Right atrium auricular region (tissue), 2 donors: ENCODE measurements around the gene IYD. TPM values are rescaled to one million over a fixed set of nuclear protein-coding genes. Genes with fewer than 3 reads are reported as not detected.

ENCODE experiments used
- DNase-seq: peaks from one replicate; pipeline ENCODE4 v3.0.0-alpha.2; 2019; ENCODE audit warnings: low spot score
- H3K27ac ChIP-seq, 2 donors: fragments of 200-600 bp; sonication (generic); 1 replicate in 1 of 2; 2 replicates in 1 of 2; pipeline ENCODE4 v1.5.1; 2016 to 2019
- H3K27me3 ChIP-seq, 2 donors: fragments of 200-600 bp; sonication (generic); one replicate each; pipeline versions ENCODE4 v1.5.1 to v1.6.0; 2017 to 2019
- H3K36me3 ChIP-seq: fragments of 200-600 bp; sonication (generic); one replicate; pipeline ENCODE4 v1.5.1; 2016
- H3K4me1 ChIP-seq, 2 donors: fragments of 200-600 bp; sonication (generic); one replicate each; pipeline versions ENCODE4 v1.5.1 to v1.6.0; 2017 to 2019
- H3K4me3 ChIP-seq, 2 donors: fragments of 200-600 bp; sonication (generic); 1 replicate in 1 of 2; 2 replicates in 1 of 2; pipeline ENCODE4 v1.5.1; 2017 to 2019; ENCODE audit warnings: mild to moderate bottlenecking in 1 of 2, moderate library complexity in 1 of 2
- H3K9me3 ChIP-seq, 2 donors: fragments of 200-600 bp; sonication (generic); one replicate each; pipeline ENCODE4 v1.5.1; 2019
- total RNA-seq, 2 donors: library from RNA; depleted of rRNA; stranded (reverse); fragments of >200 nt; gene quantifications; one replicate each; pipeline ENCODE4 v1.1.0, GENCODE V29; 2016
- TF ChIP-seq, protein P1 (sequence below), 2 donors: fragments of 200-600 bp; sonication (generic); IDR thresholded peaks; one replicate each; pipeline ENCODE4 v1.5.1; 2019; ENCODE audit warnings: antibody characterized with exemption in 2 of 2

Gene IYD
- total RNA-seq, 2 donors from 2014 or later = not detected

DNA sequence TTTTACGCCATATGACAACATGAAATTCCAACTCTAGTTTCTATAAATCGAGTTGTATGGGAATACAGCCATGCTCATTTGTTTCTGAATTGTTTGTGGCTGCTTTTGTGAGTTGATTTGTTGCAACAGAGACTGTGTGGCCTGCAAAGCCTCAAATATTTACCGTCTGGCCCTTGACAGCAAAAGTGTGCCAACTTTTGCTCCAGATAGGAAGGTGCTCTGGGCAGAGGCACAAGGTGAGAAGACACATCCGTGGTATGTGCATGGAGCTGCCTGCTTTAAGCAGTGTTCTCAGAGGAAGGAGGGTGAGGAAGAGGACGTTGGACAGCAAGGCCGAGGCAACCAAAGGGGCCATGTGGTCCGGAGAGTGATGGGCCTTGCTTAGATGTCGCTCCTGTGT, 57.4 kb downstream of the IYD start:
- TF ChIP-seq, protein P1, sequence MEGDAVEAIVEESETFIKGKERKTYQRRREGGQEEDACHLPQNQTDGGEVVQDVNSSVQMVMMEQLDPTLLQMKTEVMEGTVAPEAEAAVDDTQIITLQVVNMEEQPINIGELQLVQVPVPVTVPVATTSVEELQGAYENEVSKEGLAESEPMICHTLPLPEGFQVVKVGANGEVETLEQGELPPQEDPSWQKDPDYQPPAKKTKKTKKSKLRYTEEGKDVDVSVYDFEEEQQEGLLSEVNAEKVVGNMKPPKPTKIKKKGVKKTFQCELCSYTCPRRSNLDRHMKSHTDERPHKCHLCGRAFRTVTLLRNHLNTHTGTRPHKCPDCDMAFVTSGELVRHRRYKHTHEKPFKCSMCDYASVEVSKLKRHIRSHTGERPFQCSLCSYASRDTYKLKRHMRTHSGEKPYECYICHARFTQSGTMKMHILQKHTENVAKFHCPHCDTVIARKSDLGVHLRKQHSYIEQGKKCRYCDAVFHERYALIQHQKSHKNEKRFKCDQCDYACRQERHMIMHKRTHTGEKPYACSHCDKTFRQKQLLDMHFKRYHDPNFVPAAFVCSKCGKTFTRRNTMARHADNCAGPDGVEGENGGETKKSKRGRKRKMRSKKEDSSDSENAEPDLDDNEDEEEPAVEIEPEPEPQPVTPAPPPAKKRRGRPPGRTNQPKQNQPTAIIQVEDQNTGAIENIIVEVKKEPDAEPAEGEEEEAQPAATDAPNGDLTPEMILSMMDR (IDR thresholded peaks at IDR 0.05) = no peak
- Histone ChIP-seq H3K27me3 (no peaks in the 10 kb centered on the region), H3K36me3 (no peaks in the 10 kb centered on the region)

DNA sequence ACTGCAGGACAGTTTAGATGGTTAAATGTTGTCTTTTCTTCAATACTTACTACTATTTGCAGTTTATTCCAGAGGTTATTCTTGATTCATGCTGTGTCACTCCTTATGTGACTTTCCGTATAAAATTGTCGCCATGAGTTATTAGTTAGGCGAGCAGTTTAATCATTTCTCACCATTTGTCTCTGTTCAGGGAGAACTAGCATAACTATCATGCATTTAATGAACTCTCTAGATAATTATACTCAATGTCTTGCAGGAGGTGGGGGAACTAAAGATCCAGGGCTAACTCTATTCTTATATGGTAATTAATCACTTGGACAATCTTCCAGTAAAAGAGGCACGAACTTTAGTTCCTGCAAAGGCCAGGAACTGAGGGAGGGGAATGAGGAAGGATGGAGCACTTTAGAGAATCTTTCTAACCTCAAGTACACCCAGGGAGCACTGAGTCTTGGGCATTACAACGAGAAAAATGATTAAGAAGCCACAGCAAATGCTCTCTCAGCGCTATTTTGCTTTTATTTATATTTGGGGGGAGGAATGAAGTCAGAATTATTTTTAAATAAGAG, 58.3 kb downstream of the IYD start:
- H3K4me3 ChIP-seq = no peak overlapping the region
- no peak overlapping the region for H3K27ac ChIP-seq
- H3K27me3 ChIP-seq = no peaks in the 10 kb centered on the region
- H3K36me3 ChIP-seq = no peaks in the 10 kb centered on the region
- TF ChIP-seq, protein P1 (IDR thresholded peaks at IDR 0.05) = no peak
- no peaks in the 10 kb centered on the region for H3K9me3 ChIP-seq
- no peaks in the 10 kb centered on the region for H3K4me1 ChIP-seq
- DNase-seq = no peak

More for the DNA sequence above, 57.4 kb downstream of the IYD start:
- Histone ChIP-seq H3K27ac (no peak overlapping the region), H3K4me3 (no peak overlapping the region), H3K4me1 (no peaks in the 10 kb centered on the region), H3K9me3 (no peaks in the 10 kb centered on the region)
- DNase-seq = no peak

DNA sequence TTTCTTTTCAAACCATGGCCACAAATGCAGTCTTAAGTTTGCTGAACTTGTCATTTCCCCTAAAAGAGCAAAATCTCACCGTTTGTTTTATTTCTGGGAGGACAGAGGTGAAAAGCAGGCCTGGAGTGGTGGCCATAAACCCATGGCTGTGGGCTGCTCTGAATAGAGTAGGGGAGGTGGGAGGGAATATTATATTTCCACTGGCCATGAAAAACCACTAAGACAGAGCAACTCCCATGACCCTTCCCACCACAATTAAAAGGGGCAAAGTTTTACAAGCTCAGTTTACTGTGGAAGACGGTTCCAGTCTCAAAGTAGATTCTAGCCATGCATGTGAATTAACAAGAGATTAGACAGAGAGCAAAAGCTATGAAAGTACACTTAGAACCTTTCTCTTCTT, 59.0 kb downstream of the IYD start:
- DNase-seq = no peak

DNA sequence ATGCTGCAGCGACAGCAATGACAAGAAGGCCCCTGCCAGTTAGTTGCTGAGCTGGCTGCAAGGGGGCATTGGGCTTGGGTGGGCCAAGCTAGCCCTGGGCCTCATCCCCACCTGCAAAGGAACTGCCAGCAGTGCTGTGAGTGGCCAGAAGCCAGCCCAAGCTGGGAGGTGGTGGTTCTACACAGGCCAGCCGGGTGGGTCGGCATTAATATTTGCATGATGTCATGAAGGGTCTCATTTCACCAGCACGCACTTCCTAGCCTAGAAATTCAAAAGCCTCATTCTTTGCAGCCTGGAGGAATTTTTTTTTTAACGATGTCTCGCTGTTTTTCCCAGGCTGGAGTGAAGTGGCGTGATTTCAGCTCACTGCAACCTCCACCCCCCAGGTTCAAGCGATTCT, 62.0 kb downstream of the IYD start:
- Histone ChIP-seq H3K27ac (no peak overlapping the region), H3K9me3 (no peaks in the 10 kb centered on the region), H3K4me1 (no peaks in the 10 kb centered on the region), H3K27me3 (no peaks in the 10 kb centered on the region), H3K4me3 (no peak overlapping the region), H3K36me3 (no peaks in the 10 kb centered on the region)
- TF ChIP-seq, protein P1 (IDR thresholded peaks at IDR 0.05) = no peak
- no peak for DNase-seq

More for the DNA sequence above, 59.0 kb downstream of the IYD start:
- H3K27ac ChIP-seq = no peak overlapping the region
- H3K4me3 ChIP-seq = no peak overlapping the region
- TF ChIP-seq, protein P1 (IDR thresholded peaks at IDR 0.05) = no peak
- no peaks in the 10 kb centered on the region for H3K9me3 ChIP-seq
- H3K4me1 ChIP-seq = no peaks in the 10 kb centered on the region
- H3K36me3 ChIP-seq = no peaks in the 10 kb centered on the region
- H3K27me3 ChIP-seq = no peaks in the 10 kb centered on the region

DNA sequence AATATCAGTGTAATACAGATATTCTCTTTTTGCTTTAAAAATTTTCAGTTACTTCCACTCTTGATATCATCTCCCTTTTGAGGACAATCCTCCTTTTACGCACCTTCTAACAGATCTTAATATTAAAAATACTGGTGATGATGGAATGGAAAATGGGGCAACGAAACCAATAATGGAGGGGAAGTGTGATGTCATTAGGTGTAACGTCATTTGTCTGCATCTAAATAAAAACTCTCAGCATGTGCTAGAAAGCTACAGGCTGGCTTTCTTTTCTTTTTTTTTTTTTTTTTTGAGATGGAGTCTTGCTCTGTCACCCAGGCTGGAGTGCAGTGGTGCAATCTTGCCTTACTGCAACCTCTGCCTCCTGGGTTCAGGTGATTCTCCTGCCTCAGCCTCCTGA, 66.5 kb downstream of the IYD start:
- no peak for DNase-seq
- H3K4me3 ChIP-seq = no peak overlapping the region
- no peaks in the 10 kb centered on the region for H3K4me1 ChIP-seq
- H3K36me3 ChIP-seq = no peaks in the 10 kb centered on the region
- H3K27me3 ChIP-seq = no peaks in the 10 kb centered on the region
- peaks cover 0 to 6% of the 10 kb centered on the region in 2 donors for H3K9me3 ChIP-seq
- TF ChIP-seq, protein P1 (IDR thresholded peaks at IDR 0.05) = no peak
- no peak overlapping the region for H3K27ac ChIP-seq

DNA sequence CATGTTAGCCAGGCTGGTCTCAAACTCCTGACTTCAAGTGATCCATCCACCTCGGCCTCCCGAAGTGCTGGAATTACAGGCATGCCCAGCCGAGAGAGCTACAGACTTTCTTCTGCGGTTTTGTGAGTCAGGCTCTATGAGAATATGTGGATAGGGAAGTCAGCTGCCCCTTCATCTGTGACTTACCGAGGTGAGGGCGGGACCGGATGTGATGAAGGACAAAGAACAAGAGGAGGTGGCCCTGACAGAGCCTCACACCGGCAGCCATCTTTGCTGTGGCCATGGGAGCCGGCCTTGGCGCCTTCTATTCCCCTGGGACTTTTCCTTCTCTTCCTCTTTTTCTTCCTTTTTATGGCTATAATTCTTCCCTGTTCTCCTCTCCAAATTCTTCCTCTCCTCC, 67.0 kb downstream of the IYD start:
- Histone ChIP-seq H3K27me3 (no peaks in the 10 kb centered on the region), H3K27ac (no peak overlapping the region), H3K4me1 (no peaks in the 10 kb centered on the region), H3K9me3 (peaks cover 0 to 6% of the 10 kb centered on the region in 2 donors), H3K36me3 (no peaks in the 10 kb centered on the region), H3K4me3 (no peak overlapping the region)
- DNase-seq = no peak
- TF ChIP-seq, protein P1 (IDR thresholded peaks at IDR 0.05) = no peak
